Calu3 (cell line): ENCODE measurements around the gene LAMB4. TPM values are rescaled to one million over a fixed set of nuclear protein-coding genes. Genes with fewer than 3 reads are reported as not detected.

Source experiments
- BruUV-seq: library from RNA; stranded (reverse); fragments of 400-500 nt; replicated peaks from 2 replicates; lab custom pipeline; 2021; lab: Mats Ljungman, UMichigan
- CTCF ChIA-PET: fragments of 300-600 bp; sonication (Branson Sonifier 250); formaldehyde crosslinking; loops from one replicate; lab custom pipeline; 2022; ENCODE audit warnings: antibody characterized with exemption; lab: Charles Lee
- DNase-seq: peaks from one replicate; pipeline ENCODE4 v3.0.0; 2022
- H3K27ac Mint-ChIP-seq: one replicate; pipeline ENCODE4 v1.8.0; 2022; ENCODE audit warnings: mixed read lengths; ENCODE audit not compliant: unreplicated experiment
- H3K27me3 Mint-ChIP-seq: one replicate; pipeline ENCODE4 v1.8.0; 2022; ENCODE audit warnings: mixed read lengths; ENCODE audit not compliant: unreplicated experiment
- H3K36me3 Mint-ChIP-seq: one replicate; pipeline ENCODE4 v1.8.0; 2022; ENCODE audit warnings: mild to moderate bottlenecking, moderate library complexity, mixed read lengths; ENCODE audit not compliant: insufficient read depth, unreplicated experiment
- H3K4me1 Mint-ChIP-seq: one replicate; pipeline ENCODE4 v1.8.0; 2022; ENCODE audit warnings: mild to moderate bottlenecking, low read depth, mixed read lengths; ENCODE audit not compliant: unreplicated experiment
- H3K4me3 Mint-ChIP-seq: one replicate; pipeline ENCODE4 v1.8.0; 2022; ENCODE audit warnings: mild to moderate bottlenecking, low read depth, moderate library complexity, mixed read lengths; ENCODE audit not compliant: unreplicated experiment
- H3K9me3 Mint-ChIP-seq: one replicate; pipeline ENCODE4 v1.8.0; 2022; ENCODE audit warnings: low read depth, mixed read lengths; ENCODE audit not compliant: unreplicated experiment
- intact Hi-C: fragments of 100-400 bp; cut with micrococcal nuclease; formaldehyde crosslinking; loops from one replicate; pipeline ENCODE4 v1.10.0; 2022; ENCODE audit not compliant: unreplicated experiment
- total RNA-seq: library from RNA; stranded (reverse); gene quantifications from 2 replicates; pipeline ENCODE4 v1.2.3, GENCODE V29; 2022
- TF ChIP-seq, protein P1 (sequence below): fragments of 200-600 bp; IDR thresholded peaks from one replicate; pipeline ENCODE4 v1.8.0; 2022; ENCODE audit warnings: antibody characterized with exemption; ENCODE audit not compliant: unreplicated experiment

Gene LAMB4
- total RNA-seq, 1 experiment from 2014 or later = not detected

DNA sequence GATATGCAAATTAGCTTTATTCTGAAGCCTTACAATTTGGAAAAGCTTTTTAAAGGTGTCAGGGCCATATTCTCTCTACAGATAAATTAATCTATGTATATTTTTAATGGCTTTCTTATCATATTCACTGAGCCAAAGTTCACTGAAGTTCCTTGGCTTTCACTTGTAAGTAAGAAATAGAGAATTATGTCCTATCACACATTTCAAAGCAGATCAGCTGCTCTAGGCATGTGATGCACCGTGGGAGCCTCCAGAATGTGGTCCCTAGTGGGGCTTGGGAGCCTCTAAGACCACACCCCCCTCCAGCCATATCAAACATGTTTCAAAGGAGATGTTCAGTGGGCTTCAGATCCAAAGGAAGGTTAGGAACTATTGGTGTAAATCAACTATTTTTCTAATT lies 51.5 kb downstream of the LAMB4 start:
- DNase-seq = no peak
- TF ChIP-seq, protein P1, sequence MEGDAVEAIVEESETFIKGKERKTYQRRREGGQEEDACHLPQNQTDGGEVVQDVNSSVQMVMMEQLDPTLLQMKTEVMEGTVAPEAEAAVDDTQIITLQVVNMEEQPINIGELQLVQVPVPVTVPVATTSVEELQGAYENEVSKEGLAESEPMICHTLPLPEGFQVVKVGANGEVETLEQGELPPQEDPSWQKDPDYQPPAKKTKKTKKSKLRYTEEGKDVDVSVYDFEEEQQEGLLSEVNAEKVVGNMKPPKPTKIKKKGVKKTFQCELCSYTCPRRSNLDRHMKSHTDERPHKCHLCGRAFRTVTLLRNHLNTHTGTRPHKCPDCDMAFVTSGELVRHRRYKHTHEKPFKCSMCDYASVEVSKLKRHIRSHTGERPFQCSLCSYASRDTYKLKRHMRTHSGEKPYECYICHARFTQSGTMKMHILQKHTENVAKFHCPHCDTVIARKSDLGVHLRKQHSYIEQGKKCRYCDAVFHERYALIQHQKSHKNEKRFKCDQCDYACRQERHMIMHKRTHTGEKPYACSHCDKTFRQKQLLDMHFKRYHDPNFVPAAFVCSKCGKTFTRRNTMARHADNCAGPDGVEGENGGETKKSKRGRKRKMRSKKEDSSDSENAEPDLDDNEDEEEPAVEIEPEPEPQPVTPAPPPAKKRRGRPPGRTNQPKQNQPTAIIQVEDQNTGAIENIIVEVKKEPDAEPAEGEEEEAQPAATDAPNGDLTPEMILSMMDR = no peak
- Mint-ChIP-seq H3K36me3 (no peaks in the 10 kb centered on the region), H3K27ac (no peak overlapping the region), H3K9me3 (peaks cover 4% of the 10 kb centered on the region), H3K4me1 (peaks cover 10% of the 10 kb centered on the region), H3K27me3 (no peaks in the 10 kb centered on the region), H3K4me3 (no peak overlapping the region)
- no TSS peak for BruUV-seq
- intact Hi-C loops = no loop called here
- CTCF ChIA-PET = interaction anchor here (1.1 kb wide), 1 partner anchor 22 kb away, joined by 3 read pairs; no protein-coding TSS in a partner anchor

- Mint-ChIP-seq H3K27me3 (no peaks in the 10 kb centered on the region), H3K4me1 (peaks cover 10% of the 10 kb centered on the region), H3K4me3 (no peak overlapping the region), H3K9me3 (peaks cover 4% of the 10 kb centered on the region), H3K36me3 (no peaks in the 10 kb centered on the region), H3K27ac (no peak overlapping the region)
- CTCF ChIA-PET = interaction anchor here (0.7 kb wide), 1 partner anchor 97 kb away, joined by 3 read pairs; no protein-coding TSS in a partner anchor
- no peak for DNase-seq
- intact Hi-C loops = no loop called here
- BruUV-seq = no TSS peak
- TF ChIP-seq, protein P1 = no peak
Measured at GRCh38 chr7:108078211-108078673, 51.9 kb downstream of the LAMB4 start.

- DNase-seq = no peak
- Mint-ChIP-seq H3K4me1 (peaks cover 10% of the 10 kb centered on the region), H3K27me3 (no peaks in the 10 kb centered on the region), H3K27ac (no peak overlapping the region), H3K9me3 (peaks cover 4% of the 10 kb centered on the region), H3K36me3 (no peaks in the 10 kb centered on the region), H3K4me3 (no peak overlapping the region)
- BruUV-seq = no TSS peak
- CTCF ChIA-PET = interaction anchor here (0.7 kb wide), 1 partner anchor 97 kb away, joined by 3 read pairs; no protein-coding TSS in a partner anchor
- TF ChIP-seq, protein P1 = no peak
- intact Hi-C loops = no loop called here
Measured at GRCh38 chr7:108077709-108078108, 52.5 kb downstream of the LAMB4 start.

DNA sequence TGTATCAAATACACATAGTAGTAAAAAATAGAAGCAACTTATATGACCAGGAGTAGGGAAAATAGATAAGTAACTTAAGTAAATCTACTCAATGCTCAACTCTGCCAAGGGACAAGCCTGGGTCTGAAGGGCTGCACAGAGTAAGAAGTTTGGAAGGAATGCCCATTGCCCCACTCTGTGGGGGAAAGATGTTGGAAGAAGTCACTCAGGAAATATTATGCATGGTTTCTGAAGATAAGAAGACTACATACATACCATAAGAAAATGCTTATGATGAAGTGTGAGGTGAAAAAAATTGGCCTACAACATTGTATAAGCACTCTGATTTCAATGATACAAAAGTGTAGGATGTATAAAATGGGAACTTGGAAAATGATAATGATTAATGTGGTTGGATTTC lies 54.0 kb downstream of the LAMB4 start:
- Mint-ChIP-seq H3K4me1 (peaks cover 10% of the 10 kb centered on the region), H3K9me3 (no peaks in the 10 kb centered on the region), H3K27me3 (no peaks in the 10 kb centered on the region), H3K36me3 (no peaks in the 10 kb centered on the region), H3K4me3 (no peak overlapping the region), H3K27ac (no peak overlapping the region)
- no peak for DNase-seq
- TF ChIP-seq, protein P1 = no peak
- CTCF ChIA-PET = no interaction called here
- intact Hi-C loops = no loop called here
- no TSS peak for BruUV-seq
